HCT116 (cell line): ENCODE data around the gene SC5D. TPM values are rescaled to one million over a fixed set of nuclear protein-coding genes. Genes with fewer than 3 reads are reported as not detected.

Experiments used
- ATAC-seq: fragments of 200-7000 bp; cut with Tn5 transposase; 2 replicates; pipeline ENCODE4 v1.9.1; 2020; ENCODE audit warnings: mild to moderate bottlenecking, moderate library complexity
- BruUV-seq: library from RNA; stranded (reverse); fragments of 400-500 nt; replicated peaks from 2 replicates; lab custom pipeline; 2021; lab: Mats Ljungman, UMichigan
- CTCF ChIA-PET: fragments of 300-600 bp; sonication (Branson Sonifier 250); formaldehyde crosslinking; loops from one replicate; lab custom pipeline; 2021; ENCODE audit warnings: antibody characterized with exemption; lab: Charles Lee
- POLR2A ChIA-PET: fragments of 300-600, 350-600 bp; sonication (Branson Sonifier 250); formaldehyde crosslinking; loops from one replicate; lab custom pipeline; 2021; ENCODE audit warnings: antibody characterized with exemption; lab: Charles Lee
- RAD21 ChIA-PET, 2 experiments: fragments of 300-600 bp; sonication (Branson Sonifier 250); formaldehyde crosslinking; loops; one replicate each; lab custom pipeline; 2023; ENCODE audit warnings: low total read pairs in 2 of 2; ENCODE audit not compliant: uncharacterized antibody in 2 of 2, unreplicated experiment in 2 of 2, low non-redundant PET in 1 of 2; lab: Charles Lee
- DNase-seq: peaks from one replicate; pipeline ENCODE4 v3.0.0-alpha.2; 2010; ENCODE audit warnings: low read depth, low spot score
- H2AFZ ChIP-seq: fragments of 200-600 bp; shearing (Covaris generic), sonication (generic); 2 replicates; pipeline ENCODE4 v1.6.1; 2017; ENCODE audit warnings: low read depth, mixed run types, mixed read lengths, antibody characterized with exemption, low read length; ENCODE audit not compliant: poor library complexity, severe bottlenecking
- H3K27ac ChIP-seq: 2 replicates; pipeline ENCODE4 v1.5.1; 2012; ENCODE audit warnings: low read depth, low read length
- H3K27me3 ChIP-seq: fragments of 200-600 bp; sonication (generic); 2 replicates; pipeline ENCODE4 v1.6.1; 2016; ENCODE audit warnings: mixed run types, low read length, mixed read lengths; ENCODE audit not compliant: insufficient read depth
- H3K36me3 ChIP-seq, 2 experiments: fragments of 200-500 bp in 1 of 2; fragments of 200-600 bp in 1 of 2; sonication (Bioruptor generic) in 1 of 2; sonication (generic) in 1 of 2; 2 replicates each; pipeline versions ENCODE4 v1.5.1 to v1.6.1; 2014 to 2016; ENCODE audit warnings: low read length in 2 of 2, inconsistent platforms in 1 of 2, mixed read lengths in 1 of 2, mixed run types in 1 of 2; ENCODE audit not compliant: insufficient read depth in 2 of 2, control insufficient read depth in 1 of 2
- H3K4me1 ChIP-seq, 2 experiments: fragments of 200-600 bp in 1 of 2; sonication (generic) in 1 of 2; 2 replicates each; pipeline versions ENCODE4 v1.5.1 to v1.6.1; 2012 to 2017; ENCODE audit warnings: low read length in 2 of 2, inconsistent platforms in 1 of 2, mild to moderate bottlenecking in 1 of 2, mixed read lengths in 1 of 2, mixed run types in 1 of 2, moderate library complexity in 1 of 2; ENCODE audit not compliant: insufficient read depth in 2 of 2, control insufficient read depth in 1 of 2
- H3K4me2 ChIP-seq: fragments of 200-600 bp; sonication (generic); 2 replicates; pipeline ENCODE4 v1.6.1; 2017; ENCODE audit warnings: mixed run types, low read length, mixed read lengths
- H3K4me3 ChIP-seq, 2 experiments: fragments of 200-600 bp in 1 of 2; sonication (generic) in 1 of 2; replicated peaks in 1 of 2; 2 replicates each; pipeline ENCODE4 v1.5.1; 2011 to 2016; ENCODE audit warnings: low read length in 2 of 2, control low read depth in 1 of 2, low read depth in 1 of 2, mild to moderate bottlenecking in 1 of 2, mixed read lengths in 1 of 2, mixed run types in 1 of 2
- H3K79me2 ChIP-seq: fragments of 200-600 bp; sonication (generic); 2 replicates; pipeline ENCODE4 v1.6.1; 2017; ENCODE audit warnings: mild to moderate bottlenecking, mixed run types, low read length, moderate library complexity, mixed read lengths; ENCODE audit not compliant: insufficient read depth
- H3K9ac ChIP-seq: fragments of 200-600 bp; sonication (generic); 2 replicates; pipeline ENCODE4 v1.6.1; 2016; ENCODE audit warnings: low read length, mixed read lengths
- H3K9me2 ChIP-seq: fragments of 200-600 bp; sonication (generic), shearing (Covaris generic); 2 replicates; pipeline ENCODE4 v1.6.1; 2017; ENCODE audit warnings: mixed run types, mild to moderate bottlenecking, moderate library complexity; ENCODE audit not compliant: insufficient read depth
- H3K9me3 ChIP-seq, 2 experiments: fragments of 200-500 bp in 1 of 2; fragments of 200-600 bp in 1 of 2; sonication (Bioruptor generic) in 1 of 2; sonication (generic) in 1 of 2; 2 replicates each; pipeline ENCODE4 v1.6.1; 2014 to 2017; ENCODE audit warnings: low read length in 2 of 2, mixed read lengths in 2 of 2, inconsistent platforms in 1 of 2, low read depth in 1 of 2, mild to moderate bottlenecking in 1 of 2, mixed run types in 1 of 2, moderate library complexity in 1 of 2; ENCODE audit not compliant: control insufficient read depth in 1 of 2, insufficient read depth in 1 of 2
- H4K20me1 ChIP-seq: fragments of 200-600 bp; sonication (generic), shearing (Covaris generic); 2 replicates; pipeline ENCODE4 v1.6.1; 2017; ENCODE audit warnings: mixed run types, mild to moderate bottlenecking, moderate library complexity; ENCODE audit not compliant: insufficient read depth
- CEBPB ChIP-seq: IDR thresholded peaks from 2 replicates; pipeline ENCODE4 v1.6.1; 2012; ENCODE audit warnings: low read depth
- CTCF ChIP-seq, 3 experiments: fragments of 200-600 bp in 1 of 3; sonication (generic) in 1 of 3; IDR thresholded peaks in 2 of 3; conservative IDR thresholded peaks in 1 of 3; 2 replicates each; pipeline ENCODE4 v1.5.1; 2012 to 2017; ENCODE audit warnings: low read depth in 2 of 3, low read length in 2 of 3, antibody characterized with exemption in 1 of 3, borderline replicate concordance in 1 of 3, control low read depth in 1 of 3, mild to moderate bottlenecking in 1 of 3, mixed read lengths in 1 of 3, mixed run types in 1 of 3, moderate library complexity in 1 of 3; ENCODE audit not compliant: insufficient read depth in 1 of 3
- EGR1 ChIP-seq: IDR thresholded peaks from 2 replicates; pipeline ENCODE4 v1.6.1; 2012; ENCODE audit warnings: low read depth
- EZH2 ChIP-seq: fragments of 200-600 bp; sonication (generic); IDR thresholded peaks from 2 replicates; pipeline ENCODE4 v1.6.1; 2017; ENCODE audit warnings: antibody characterized with exemption, mixed run types
- FOSL1 ChIP-seq: IDR thresholded peaks from 2 replicates; pipeline ENCODE4 v1.6.1; 2012; ENCODE audit warnings: low read depth
- JUND ChIP-seq: IDR thresholded peaks from 2 replicates; pipeline ENCODE4 v1.6.1; 2012
- MAX ChIP-seq: IDR thresholded peaks from 2 replicates; pipeline ENCODE4 v1.6.1; 2012
- POLR2A ChIP-seq: IDR thresholded peaks from 2 replicates; pipeline ENCODE4 v1.7.0; 2011; ENCODE audit warnings: borderline replicate concordance; ENCODE audit not compliant: insufficient read depth, insufficient read length; ENCODE audit errors: extremely low read depth
- RAD21 ChIP-seq: IDR thresholded peaks from 2 replicates; pipeline ENCODE4 v1.6.1; 2012; ENCODE audit warnings: low read depth, mild to moderate bottlenecking
- SIN3A ChIP-seq: IDR thresholded peaks from 2 replicates; pipeline ENCODE4 v1.6.1; 2012; ENCODE audit warnings: low read depth
- SP1 ChIP-seq: IDR thresholded peaks from 2 replicates; pipeline ENCODE4 v1.6.1; 2012; ENCODE audit warnings: low read depth
- SRF ChIP-seq: IDR thresholded peaks from 2 replicates; pipeline ENCODE4 v1.6.1; 2012; ENCODE audit warnings: low read depth
- TCF7L2 ChIP-seq: IDR thresholded peaks from 2 replicates; pipeline ENCODE4 v1.7.0; 2011; ENCODE audit warnings: borderline replicate concordance, inconsistent platforms; ENCODE audit not compliant: insufficient read depth, insufficient read length; ENCODE audit errors: extremely low read depth
- ZFX ChIP-seq: fragments of 450-650 bp; IDR thresholded peaks from 2 replicates; pipeline ENCODE4 v1.6.1; 2017
- ZNF274 ChIP-seq: fragments of 200-500 bp; sonication (Bioruptor generic); IDR thresholded peaks from 2 replicates; pipeline ENCODE4 v1.6.1; 2014; ENCODE audit warnings: mild to moderate bottlenecking, low read depth, low read length, inconsistent platforms
- intact Hi-C: fragments of 100-400 bp; cut with micrococcal nuclease; formaldehyde crosslinking; loops from 2 replicates; pipeline ENCODE4 v1.10.0; 2022
- total RNA-seq: library from RNA; stranded (reverse); gene quantifications from one replicate; pipeline ENCODE4 v1.2.1, GENCODE V29; 2021; ENCODE audit not compliant: unreplicated experiment
- TF ChIP-seq, protein P1 (sequence below): IDR thresholded peaks from 2 replicates; pipeline ENCODE4 v1.6.1; 2012; ENCODE audit warnings: low read depth
- TF ChIP-seq, protein P2 (sequence below): IDR thresholded peaks from 2 replicates; pipeline ENCODE4 v1.6.1; 2012

Gene SC5D
- total RNA-seq, 1 experiment from 2014 or later = 24.1 TPM

- Histone ChIP-seq H3K79me2 (no peaks in the 10 kb centered on the region), H3K4me2 (no peak overlapping the region), H3K36me3 (no peaks in the 10 kb centered on the region), H4K20me1 (no peaks in the 10 kb centered on the region), H3K4me3 (no peak overlapping the region), H3K27me3 (peaks cover 6% of the 10 kb centered on the region), H3K4me1 (no peaks in the 10 kb centered on the region), H2AFZ (no peak overlapping the region), H3K9me3 (no peaks in the 10 kb centered on the region), H3K27ac (no peak overlapping the region), H3K9me2 (no peaks in the 10 kb centered on the region), H3K9ac (no peak overlapping the region)
- TF ChIP-seq POLR2A (no peak), ZNF274 (no peak), JUND (no peak), MAX (no peak), CTCF (IDR thresholded peaks at IDR 0.05 in 2 of 3, conservative IDR thresholded peaks at IDR 0.05 in 1 of 3; ENCODE audit: borderline replicate concordance in 1 of 3, insufficient read depth in 1 of 3, low read depth in 2 of 3, low read length in 2 of 3) (no peak), SRF (no peak), CEBPB (no peak), RAD21 (no peak), SIN3A (no peak), EGR1 (no peak), SP1 (no peak), FOSL1 (no peak), TCF7L2 (no peak), EZH2 (no peak), ZFX (no peak)
- TF ChIP-seq, protein P1, sequence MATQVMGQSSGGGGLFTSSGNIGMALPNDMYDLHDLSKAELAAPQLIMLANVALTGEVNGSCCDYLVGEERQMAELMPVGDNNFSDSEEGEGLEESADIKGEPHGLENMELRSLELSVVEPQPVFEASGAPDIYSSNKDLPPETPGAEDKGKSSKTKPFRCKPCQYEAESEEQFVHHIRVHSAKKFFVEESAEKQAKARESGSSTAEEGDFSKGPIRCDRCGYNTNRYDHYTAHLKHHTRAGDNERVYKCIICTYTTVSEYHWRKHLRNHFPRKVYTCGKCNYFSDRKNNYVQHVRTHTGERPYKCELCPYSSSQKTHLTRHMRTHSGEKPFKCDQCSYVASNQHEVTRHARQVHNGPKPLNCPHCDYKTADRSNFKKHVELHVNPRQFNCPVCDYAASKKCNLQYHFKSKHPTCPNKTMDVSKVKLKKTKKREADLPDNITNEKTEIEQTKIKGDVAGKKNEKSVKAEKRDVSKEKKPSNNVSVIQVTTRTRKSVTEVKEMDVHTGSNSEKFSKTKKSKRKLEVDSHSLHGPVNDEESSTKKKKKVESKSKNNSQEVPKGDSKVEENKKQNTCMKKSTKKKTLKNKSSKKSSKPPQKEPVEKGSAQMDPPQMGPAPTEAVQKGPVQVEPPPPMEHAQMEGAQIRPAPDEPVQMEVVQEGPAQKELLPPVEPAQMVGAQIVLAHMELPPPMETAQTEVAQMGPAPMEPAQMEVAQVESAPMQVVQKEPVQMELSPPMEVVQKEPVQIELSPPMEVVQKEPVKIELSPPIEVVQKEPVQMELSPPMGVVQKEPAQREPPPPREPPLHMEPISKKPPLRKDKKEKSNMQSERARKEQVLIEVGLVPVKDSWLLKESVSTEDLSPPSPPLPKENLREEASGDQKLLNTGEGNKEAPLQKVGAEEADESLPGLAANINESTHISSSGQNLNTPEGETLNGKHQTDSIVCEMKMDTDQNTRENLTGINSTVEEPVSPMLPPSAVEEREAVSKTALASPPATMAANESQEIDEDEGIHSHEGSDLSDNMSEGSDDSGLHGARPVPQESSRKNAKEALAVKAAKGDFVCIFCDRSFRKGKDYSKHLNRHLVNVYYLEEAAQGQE = no peak
- TF ChIP-seq, protein P2, sequence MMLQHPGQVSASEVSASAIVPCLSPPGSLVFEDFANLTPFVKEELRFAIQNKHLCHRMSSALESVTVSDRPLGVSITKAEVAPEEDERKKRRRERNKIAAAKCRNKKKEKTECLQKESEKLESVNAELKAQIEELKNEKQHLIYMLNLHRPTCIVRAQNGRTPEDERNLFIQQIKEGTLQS = no peak
- DNase-seq (no peak), ATAC-seq (no peak)
- ChIA-PET POLR2A (no interaction called here), RAD21 (no interaction called here), CTCF (no interaction called here)
- intact Hi-C loops = no loop called here
- no TSS peak for BruUV-seq
Observed at GRCh38 chr11:121354192-121354591, 61.6 kb downstream of the SC5D start.
